Stimulated activated CD4-positive, alpha-beta T cell treated with anti-CD3 and anti-CD28 coated beads, Interleukin-1b, Interleukin-23, amount 100 ng/mL, for 24 hours (primary cell): ENCODE results near the gene PXYLP1.

ENCODE experiments used
- DNase-seq, 4 experiments: peaks; one replicate each; pipeline ENCODE4 v3.0.0-alpha.2; 2020; ENCODE audit warnings: low read depth in 4 of 4, low spot score in 1 of 4

The PXYLP1 gene

DNA sequence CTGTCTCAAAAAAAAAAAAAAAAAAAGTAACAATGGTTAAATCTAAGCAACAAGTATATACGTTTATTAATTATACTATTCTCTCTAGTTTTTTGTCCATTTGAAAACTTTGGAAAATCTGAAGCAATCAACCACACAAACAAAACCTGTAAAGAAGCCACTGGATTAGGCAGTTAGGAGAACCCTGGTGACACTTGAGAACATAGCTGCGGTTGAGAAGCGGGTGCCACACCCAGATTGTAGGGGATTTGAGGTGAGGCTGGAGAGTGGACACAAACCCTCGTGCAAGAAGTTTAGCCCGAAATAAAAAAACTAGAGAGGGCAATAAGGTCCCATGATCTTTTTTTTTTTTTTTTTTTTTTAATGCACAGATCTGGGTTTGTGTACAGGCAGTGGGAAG is 110.8 kb downstream of the PXYLP1 start:
- DNase-seq = no peak

DNA sequence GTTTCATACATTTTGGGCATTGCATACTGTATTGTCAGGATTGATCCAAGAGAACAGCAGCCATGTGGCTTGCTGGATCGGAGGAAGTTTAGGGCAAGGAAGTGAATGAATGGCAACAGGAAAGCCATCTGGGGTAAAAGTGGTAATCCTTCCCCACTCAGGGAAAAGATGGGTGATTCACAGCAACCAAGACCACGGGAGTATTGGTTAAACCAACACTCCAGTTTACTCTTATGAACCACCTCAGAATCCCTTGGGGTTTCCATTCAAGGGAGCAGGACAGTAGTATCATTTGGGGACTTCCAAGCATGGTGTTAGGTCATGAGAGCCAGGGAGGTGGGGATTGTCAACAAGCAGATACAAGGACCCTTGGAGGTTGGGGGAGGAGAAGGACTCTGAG is 111.5 kb downstream of the PXYLP1 start:
- no peak for DNase-seq

DNA sequence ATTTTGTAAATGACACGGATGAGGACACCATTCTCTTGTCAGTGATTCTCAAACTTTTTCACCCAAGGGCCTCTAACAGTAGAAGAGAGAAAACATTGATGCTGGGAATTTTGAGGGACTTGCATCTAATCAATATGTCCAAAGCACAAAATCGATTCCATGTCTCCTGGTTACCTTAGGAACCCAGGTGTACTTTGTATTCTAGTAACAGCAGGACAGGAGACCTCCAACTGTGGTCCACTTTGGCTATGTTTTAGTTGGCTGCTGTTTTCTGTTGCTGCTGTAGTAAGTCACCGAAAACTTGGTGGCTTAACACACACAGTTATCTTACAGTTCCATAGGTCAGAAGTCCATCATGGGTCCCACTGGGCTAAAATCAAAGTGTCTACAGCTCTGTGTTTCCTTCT is 112.2 kb downstream of the PXYLP1 start:
- DNase-seq = no peak
